ENCODE data around the gene KCNS3.

The KCNS3 gene

GRCh38 chr2:17930773-17931172 is 52.3 kb downstream of the KCNS3 start (continued):
- TF ChIP-seq, protein P1, sequence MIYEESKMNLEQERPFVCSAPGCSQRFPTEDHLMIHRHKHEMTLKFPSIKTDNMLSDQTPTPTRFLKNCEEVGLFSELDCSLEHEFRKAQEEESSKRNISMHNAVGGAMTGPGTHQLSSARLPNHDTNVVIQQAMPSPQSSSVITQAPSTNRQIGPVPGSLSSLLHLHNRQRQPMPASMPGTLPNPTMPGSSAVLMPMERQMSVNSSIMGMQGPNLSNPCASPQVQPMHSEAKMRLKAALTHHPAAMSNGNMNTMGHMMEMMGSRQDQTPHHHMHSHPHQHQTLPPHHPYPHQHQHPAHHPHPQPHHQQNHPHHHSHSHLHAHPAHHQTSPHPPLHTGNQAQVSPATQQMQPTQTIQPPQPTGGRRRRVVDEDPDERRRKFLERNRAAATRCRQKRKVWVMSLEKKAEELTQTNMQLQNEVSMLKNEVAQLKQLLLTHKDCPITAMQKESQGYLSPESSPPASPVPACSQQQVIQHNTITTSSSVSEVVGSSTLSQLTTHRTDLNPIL (CRISPR knock-in tag; IDR thresholded peaks at IDR 0.05; ENCODE audit: low read depth) = no peak
- TF ChIP-seq SNAI2 (CRISPR knock-in tag; IDR thresholded peaks at IDR 0.05) (no peak), OSR1 (CRISPR knock-in tag; IDR thresholded peaks at IDR 0.05) (no peak)

DNA sequence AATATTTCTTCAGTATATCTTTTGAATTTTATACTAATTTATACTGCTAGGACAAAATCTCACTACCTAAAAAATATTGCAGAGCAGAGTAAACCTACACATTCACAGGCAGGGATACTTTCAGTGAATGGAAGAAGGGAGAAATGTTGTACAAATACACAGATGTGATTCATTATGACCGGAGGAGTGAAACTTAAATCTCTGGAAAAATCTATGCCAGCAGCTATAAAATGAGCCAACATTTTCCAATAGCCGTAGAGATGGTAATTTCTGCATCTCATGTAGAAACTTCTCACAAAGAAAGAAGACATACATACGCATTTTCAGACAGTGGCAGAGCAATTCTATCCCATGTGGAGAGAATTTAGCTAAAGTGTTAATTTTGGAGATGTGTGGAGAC is 54.8 kb downstream of the KCNS3 start:
- TF ChIP-seq ZC3H10 (CRISPR knock-in tag; IDR thresholded peaks at IDR 0.05) (no peak), OSR1 (CRISPR knock-in tag; IDR thresholded peaks at IDR 0.05) (no peak), RARB (CRISPR knock-in tag; IDR thresholded peaks at IDR 0.05) (no peak), SNAI2 (CRISPR knock-in tag; IDR thresholded peaks at IDR 0.05) (no peak), POU6F1 (CRISPR knock-in tag; IDR thresholded peaks at IDR 0.05; ENCODE audit: borderline replicate concordance, low read depth) (no peak), TCF4 (CRISPR knock-in tag; IDR thresholded peaks at IDR 0.05; ENCODE audit: borderline replicate concordance) (no peak), ESRRG (CRISPR knock-in tag; IDR thresholded peaks at IDR 0.05) (no peak)
- no peak for ATAC-seq

GRCh38 chr2:17934721-17935120 is 56.3 kb downstream of the KCNS3 start:
- no peak for TF ChIP-seq GLIS3 (CRISPR knock-in tag; IDR thresholded peaks at IDR 0.05)
- TF ChIP-seq, protein P2, sequence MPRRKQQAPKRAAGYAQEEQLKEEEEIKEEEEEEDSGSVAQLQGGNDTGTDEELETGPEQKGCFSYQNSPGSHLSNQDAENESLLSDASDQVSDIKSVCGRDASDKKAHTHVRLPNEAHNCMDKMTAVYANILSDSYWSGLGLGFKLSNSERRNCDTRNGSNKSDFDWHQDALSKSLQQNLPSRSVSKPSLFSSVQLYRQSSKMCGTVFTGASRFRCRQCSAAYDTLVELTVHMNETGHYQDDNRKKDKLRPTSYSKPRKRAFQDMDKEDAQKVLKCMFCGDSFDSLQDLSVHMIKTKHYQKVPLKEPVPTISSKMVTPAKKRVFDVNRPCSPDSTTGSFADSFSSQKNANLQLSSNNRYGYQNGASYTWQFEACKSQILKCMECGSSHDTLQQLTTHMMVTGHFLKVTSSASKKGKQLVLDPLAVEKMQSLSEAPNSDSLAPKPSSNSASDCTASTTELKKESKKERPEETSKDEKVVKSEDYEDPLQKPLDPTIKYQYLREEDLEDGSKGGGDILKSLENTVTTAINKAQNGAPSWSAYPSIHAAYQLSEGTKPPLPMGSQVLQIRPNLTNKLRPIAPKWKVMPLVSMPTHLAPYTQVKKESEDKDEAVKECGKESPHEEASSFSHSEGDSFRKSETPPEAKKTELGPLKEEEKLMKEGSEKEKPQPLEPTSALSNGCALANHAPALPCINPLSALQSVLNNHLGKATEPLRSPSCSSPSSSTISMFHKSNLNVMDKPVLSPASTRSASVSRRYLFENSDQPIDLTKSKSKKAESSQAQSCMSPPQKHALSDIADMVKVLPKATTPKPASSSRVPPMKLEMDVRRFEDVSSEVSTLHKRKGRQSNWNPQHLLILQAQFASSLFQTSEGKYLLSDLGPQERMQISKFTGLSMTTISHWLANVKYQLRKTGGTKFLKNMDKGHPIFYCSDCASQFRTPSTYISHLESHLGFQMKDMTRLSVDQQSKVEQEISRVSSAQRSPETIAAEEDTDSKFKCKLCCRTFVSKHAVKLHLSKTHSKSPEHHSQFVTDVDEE (CRISPR knock-in tag; IDR thresholded peaks at IDR 0.05) = no peak
- no peak for ATAC-seq

- TF ChIP-seq GLIS3 (CRISPR knock-in tag; IDR thresholded peaks at IDR 0.05) (no peak), ARNTL (CRISPR knock-in tag; IDR thresholded peaks at IDR 0.05; ENCODE audit: borderline replicate concordance, low read depth) (no peak), ZFP3 (CRISPR knock-in tag; IDR thresholded peaks at IDR 0.05) (no peak), POU6F1 (CRISPR knock-in tag; IDR thresholded peaks at IDR 0.05; ENCODE audit: borderline replicate concordance, low read depth) (no peak), ZNF8 (CRISPR knock-in tag; IDR thresholded peaks at IDR 0.05) (no peak), SNAI2 (CRISPR knock-in tag; IDR thresholded peaks at IDR 0.05) (no peak), ZNF565 (CRISPR knock-in tag; conservative IDR thresholded peaks at IDR 0.05; ENCODE audit: low read depth) (no peak), ZFP30 (CRISPR knock-in tag; IDR thresholded peaks at IDR 0.05) (no peak), ESRRG (CRISPR knock-in tag; IDR thresholded peaks at IDR 0.05) (no peak), RARB (CRISPR knock-in tag; IDR thresholded peaks at IDR 0.05) (no peak), BACH2 (CRISPR knock-in tag; IDR thresholded peaks at IDR 0.05; ENCODE audit: borderline replicate concordance) (no peak), CSDC2 (CRISPR knock-in tag; IDR thresholded peaks at IDR 0.05) (no peak)
- TF ChIP-seq, protein P3, sequence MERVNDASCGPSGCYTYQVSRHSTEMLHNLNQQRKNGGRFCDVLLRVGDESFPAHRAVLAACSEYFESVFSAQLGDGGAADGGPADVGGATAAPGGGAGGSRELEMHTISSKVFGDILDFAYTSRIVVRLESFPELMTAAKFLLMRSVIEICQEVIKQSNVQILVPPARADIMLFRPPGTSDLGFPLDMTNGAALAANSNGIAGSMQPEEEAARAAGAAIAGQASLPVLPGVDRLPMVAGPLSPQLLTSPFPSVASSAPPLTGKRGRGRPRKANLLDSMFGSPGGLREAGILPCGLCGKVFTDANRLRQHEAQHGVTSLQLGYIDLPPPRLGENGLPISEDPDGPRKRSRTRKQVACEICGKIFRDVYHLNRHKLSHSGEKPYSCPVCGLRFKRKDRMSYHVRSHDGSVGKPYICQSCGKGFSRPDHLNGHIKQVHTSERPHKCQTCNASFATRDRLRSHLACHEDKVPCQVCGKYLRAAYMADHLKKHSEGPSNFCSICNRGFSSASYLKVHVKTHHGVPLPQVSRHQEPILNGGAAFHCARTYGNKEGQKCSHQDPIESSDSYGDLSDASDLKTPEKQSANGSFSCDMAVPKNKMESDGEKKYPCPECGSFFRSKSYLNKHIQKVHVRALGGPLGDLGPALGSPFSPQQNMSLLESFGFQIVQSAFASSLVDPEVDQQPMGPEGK (CRISPR knock-in tag; IDR thresholded peaks at IDR 0.05; ENCODE audit: borderline replicate concordance) = no peak
- no peak for ATAC-seq
Observed at GRCh38 chr2:17935242-17935885, 56.9 kb downstream of the KCNS3 start.

Measured in SK-N-SH treated with all-trans-retinoic acid at 6 μM for 48 hours (cell line).